GM23338 (cell line): ENCODE data around the gene RXYLT1.

Experiments
- EZH2 ChIP-seq: fragments of 200-600 bp; sonication (generic); IDR thresholded peaks from one replicate; pipeline ENCODE4 v1.8.0; 2017; ENCODE audit warnings: antibody characterized with exemption, mild to moderate bottlenecking, low read depth; ENCODE audit not compliant: unreplicated experiment
- EZH2phosphoT487 ChIP-seq: fragments of 200-600 bp; sonication (generic); IDR thresholded peaks from one replicate; pipeline ENCODE4 v1.8.1; 2018; ENCODE audit warnings: antibody characterized with exemption; ENCODE audit not compliant: unreplicated experiment
- POLR2AphosphoS5 ChIP-seq: IDR thresholded peaks from 2 replicates; pipeline ENCODE4 v1.6.1; 2016; ENCODE audit warnings: antibody characterized with exemption, low read depth
- STAT1 ChIP-seq: IDR thresholded peaks from one replicate; pipeline ENCODE4 v1.6.1; 2016; ENCODE audit warnings: antibody characterized with exemption; ENCODE audit not compliant: unreplicated experiment
- ZNF114 ChIP-seq: fragments of 250-450 bp; sonication (Bioruptor Pico); IDR thresholded peaks from 2 replicates; pipeline ENCODE4 v1.5.0; 2020; ENCODE audit warnings: mild to moderate bottlenecking, moderate library complexity
- TF ChIP-seq, protein P1 (sequence below), 2 experiments: fragments of 200-600 bp in 1 of 2; sonication (generic) in 1 of 2; conservative IDR thresholded peaks; 2 replicates each; pipeline versions ENCODE4 v1.5.1 to v1.6.1; 2016 to 2017; ENCODE audit warnings: antibody characterized with exemption in 2 of 2, low read depth in 2 of 2, mild to moderate bottlenecking in 2 of 2, moderate library complexity in 1 of 2
- TF ChIP-seq, protein P2 (sequence below): IDR thresholded peaks from one replicate; pipeline ENCODE4 v1.6.1; 2018; ENCODE audit warnings: antibody characterized with exemption; ENCODE audit not compliant: unreplicated experiment

DNA sequence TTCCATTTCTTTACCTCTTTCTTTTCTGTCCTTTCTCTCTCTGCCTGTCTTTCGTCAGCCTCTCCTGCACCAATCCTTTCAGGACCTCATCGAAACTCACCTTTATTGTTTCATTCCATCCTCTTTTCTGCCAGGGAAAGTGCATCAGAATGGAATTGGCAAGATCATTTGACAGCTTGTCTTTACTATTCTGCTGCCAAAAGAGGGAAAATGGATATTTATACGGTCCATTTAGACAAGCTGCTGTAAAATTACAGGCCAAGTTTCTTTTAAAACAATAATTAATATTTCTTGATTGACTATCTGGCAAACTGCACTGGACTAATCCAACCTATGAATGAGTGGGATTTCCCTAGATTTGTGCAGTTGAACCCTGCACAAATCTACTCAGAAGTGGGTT is 57.2 kb downstream of the RXYLT1 start:
- no peak for TF ChIP-seq ZNF114
- TF ChIP-seq POLR2AphosphoS5: no peak
- TF ChIP-seq, protein P1, sequence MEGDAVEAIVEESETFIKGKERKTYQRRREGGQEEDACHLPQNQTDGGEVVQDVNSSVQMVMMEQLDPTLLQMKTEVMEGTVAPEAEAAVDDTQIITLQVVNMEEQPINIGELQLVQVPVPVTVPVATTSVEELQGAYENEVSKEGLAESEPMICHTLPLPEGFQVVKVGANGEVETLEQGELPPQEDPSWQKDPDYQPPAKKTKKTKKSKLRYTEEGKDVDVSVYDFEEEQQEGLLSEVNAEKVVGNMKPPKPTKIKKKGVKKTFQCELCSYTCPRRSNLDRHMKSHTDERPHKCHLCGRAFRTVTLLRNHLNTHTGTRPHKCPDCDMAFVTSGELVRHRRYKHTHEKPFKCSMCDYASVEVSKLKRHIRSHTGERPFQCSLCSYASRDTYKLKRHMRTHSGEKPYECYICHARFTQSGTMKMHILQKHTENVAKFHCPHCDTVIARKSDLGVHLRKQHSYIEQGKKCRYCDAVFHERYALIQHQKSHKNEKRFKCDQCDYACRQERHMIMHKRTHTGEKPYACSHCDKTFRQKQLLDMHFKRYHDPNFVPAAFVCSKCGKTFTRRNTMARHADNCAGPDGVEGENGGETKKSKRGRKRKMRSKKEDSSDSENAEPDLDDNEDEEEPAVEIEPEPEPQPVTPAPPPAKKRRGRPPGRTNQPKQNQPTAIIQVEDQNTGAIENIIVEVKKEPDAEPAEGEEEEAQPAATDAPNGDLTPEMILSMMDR (conservative IDR thresholded peaks at IDR 0.05; ENCODE audit: low read depth in 2 of 2): no peak
- TF ChIP-seq EZH2phosphoT487: no peak
- TF ChIP-seq EZH2: no peak
- TF ChIP-seq, protein P2, sequence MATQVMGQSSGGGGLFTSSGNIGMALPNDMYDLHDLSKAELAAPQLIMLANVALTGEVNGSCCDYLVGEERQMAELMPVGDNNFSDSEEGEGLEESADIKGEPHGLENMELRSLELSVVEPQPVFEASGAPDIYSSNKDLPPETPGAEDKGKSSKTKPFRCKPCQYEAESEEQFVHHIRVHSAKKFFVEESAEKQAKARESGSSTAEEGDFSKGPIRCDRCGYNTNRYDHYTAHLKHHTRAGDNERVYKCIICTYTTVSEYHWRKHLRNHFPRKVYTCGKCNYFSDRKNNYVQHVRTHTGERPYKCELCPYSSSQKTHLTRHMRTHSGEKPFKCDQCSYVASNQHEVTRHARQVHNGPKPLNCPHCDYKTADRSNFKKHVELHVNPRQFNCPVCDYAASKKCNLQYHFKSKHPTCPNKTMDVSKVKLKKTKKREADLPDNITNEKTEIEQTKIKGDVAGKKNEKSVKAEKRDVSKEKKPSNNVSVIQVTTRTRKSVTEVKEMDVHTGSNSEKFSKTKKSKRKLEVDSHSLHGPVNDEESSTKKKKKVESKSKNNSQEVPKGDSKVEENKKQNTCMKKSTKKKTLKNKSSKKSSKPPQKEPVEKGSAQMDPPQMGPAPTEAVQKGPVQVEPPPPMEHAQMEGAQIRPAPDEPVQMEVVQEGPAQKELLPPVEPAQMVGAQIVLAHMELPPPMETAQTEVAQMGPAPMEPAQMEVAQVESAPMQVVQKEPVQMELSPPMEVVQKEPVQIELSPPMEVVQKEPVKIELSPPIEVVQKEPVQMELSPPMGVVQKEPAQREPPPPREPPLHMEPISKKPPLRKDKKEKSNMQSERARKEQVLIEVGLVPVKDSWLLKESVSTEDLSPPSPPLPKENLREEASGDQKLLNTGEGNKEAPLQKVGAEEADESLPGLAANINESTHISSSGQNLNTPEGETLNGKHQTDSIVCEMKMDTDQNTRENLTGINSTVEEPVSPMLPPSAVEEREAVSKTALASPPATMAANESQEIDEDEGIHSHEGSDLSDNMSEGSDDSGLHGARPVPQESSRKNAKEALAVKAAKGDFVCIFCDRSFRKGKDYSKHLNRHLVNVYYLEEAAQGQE: no peak
- TF ChIP-seq STAT1: no peak
